22Rv1 (cell line): Measurements from ENCODE around the gene NUP62.

Experiments used
- CTCF ChIP-seq: fragments of 450-650 bp; IDR thresholded peaks from 2 replicates; pipeline ENCODE4 v1.5.1; 2017; ENCODE audit warnings: mild to moderate bottlenecking
- ZFX ChIP-seq: fragments of 450-650 bp; IDR thresholded peaks from 2 replicates; pipeline ENCODE4 v1.6.1; 2017; ENCODE audit warnings: antibody characterized with exemption, borderline replicate concordance

- TF ChIP-seq CTCF: no peak
- TF ChIP-seq ZFX: no peak
These were observed 43.5 kb upstream of the NUP62 start for GRCh38 chr19:49972841-49973240.
